A673 (cell line): ENCODE results near the gene ACTR6. TPM values are rescaled to one million over a fixed set of nuclear protein-coding genes. Genes with fewer than 3 reads are reported as not detected.
"Not testable (repeated sequence)": the region's sequence is repeated elsewhere in the genome, so short reads cannot be mapped to it uniquely, and the experiment has no call there.

Source experiments
- BruUV-seq: library from RNA; stranded (reverse); fragments of 400-500 nt; replicated peaks from 2 replicates; lab custom pipeline; 2021; lab: Mats Ljungman, UMichigan
- CTCF ChIA-PET: fragments of 300-600 bp; sonication (Branson Sonifier 250); formaldehyde crosslinking; loops from one replicate; lab custom pipeline; 2022; ENCODE audit warnings: antibody characterized with exemption; lab: Charles Lee
- POLR2A ChIA-PET: fragments of 300-600 bp; sonication (Branson Sonifier 250); formaldehyde crosslinking; loops from one replicate; lab custom pipeline; 2022; ENCODE audit warnings: antibody characterized with exemption; ENCODE audit not compliant: low non-redundant PET; lab: Charles Lee
- DNase-seq: peaks from one replicate; pipeline ENCODE4 v3.0.0-alpha.2; 2015; ENCODE audit warnings: low spot score
- H3K27ac ChIP-seq: fragments of 200-600 bp; sonication (generic); 2 replicates; pipeline ENCODE4 v1.5.1; 2016; ENCODE audit warnings: mixed run types, low read depth, mild to moderate bottlenecking, mixed read lengths, antibody characterized with exemption, low read length; ENCODE audit not compliant: poor library complexity, severe bottlenecking
- H3K27me3 ChIP-seq: fragments of 200-600 bp; sonication (generic); replicated peaks from 2 replicates; pipeline ENCODE4 v1.6.1; 2017; ENCODE audit warnings: mixed run types, low read depth, mild to moderate bottlenecking, mixed read lengths, antibody characterized with exemption, low read length; ENCODE audit not compliant: insufficient read depth, poor library complexity
- H3K36me3 ChIP-seq: fragments of 200-600 bp; sonication (generic); 2 replicates; pipeline ENCODE4 v1.6.1; 2016; ENCODE audit warnings: mixed run types, mild to moderate bottlenecking, mixed read lengths, antibody characterized with exemption, low read length; ENCODE audit not compliant: insufficient read depth, poor library complexity, severe bottlenecking
- H3K4me1 ChIP-seq: fragments of 200-600 bp; sonication (generic); 2 replicates; pipeline ENCODE4 v1.6.1; 2017; ENCODE audit warnings: mixed run types, mild to moderate bottlenecking, mixed read lengths, antibody characterized with exemption, low read length; ENCODE audit not compliant: insufficient read depth, poor library complexity, severe bottlenecking
- H3K4me3 ChIP-seq: fragments of 200-600 bp; sonication (generic); 2 replicates; pipeline ENCODE4 v1.5.1; 2016; ENCODE audit warnings: low read depth, mixed run types, mild to moderate bottlenecking, mixed read lengths, low read length; ENCODE audit not compliant: poor library complexity, severe bottlenecking
- H3K9me3 ChIP-seq: fragments of 200-600 bp; sonication (generic); 2 replicates; pipeline ENCODE4 v1.6.1; 2016; ENCODE audit warnings: mixed run types, low read depth, mild to moderate bottlenecking, mixed read lengths, antibody characterized with exemption, low read length; ENCODE audit not compliant: poor library complexity, severe bottlenecking
- CTCF ChIP-seq: fragments of 300-800, 200-600 bp; sonication (generic); conservative IDR thresholded peaks from 2 replicates; pipeline ENCODE4 v1.5.1; 2017; ENCODE audit warnings: low read depth, mild to moderate bottlenecking, antibody characterized with exemption, low read length, moderate library complexity, mixed read lengths
- EZH2 ChIP-seq: fragments of 200-600 bp; sonication (generic); IDR thresholded peaks from 2 replicates; pipeline ENCODE4 v1.6.1; 2017; ENCODE audit warnings: borderline replicate concordance, low read depth, mild to moderate bottlenecking, mixed read lengths, antibody characterized with exemption, low read length; ENCODE audit not compliant: poor library complexity, severe bottlenecking
- intact Hi-C: fragments of 100-400 bp; cut with micrococcal nuclease; formaldehyde crosslinking; loops from one replicate; pipeline ENCODE4 v1.10.0; 2022; ENCODE audit not compliant: unreplicated experiment
- total RNA-seq: library from RNA; stranded (reverse); gene quantifications from 2 replicates; pipeline ENCODE4 v1.2.3, GENCODE V29; 2021

ACTR6 gene
- total RNA-seq, 1 experiment from 2014 or later, result 36.0 TPM

- intact Hi-C loops, result no loop called here
- POLR2A ChIA-PET, result no interaction called here
- BruUV-seq, result no TSS peak
- Histone ChIP-seq H3K27ac (no peak overlapping the region), H3K4me3 (no peak overlapping the region), H3K36me3 (peaks cover 52% of the 10 kb centered on the region), H3K9me3 (no peaks in the 10 kb centered on the region), H3K4me1 (no peaks in the 10 kb centered on the region), H3K27me3 (no peaks in the 10 kb centered on the region)
- CTCF ChIA-PET, result no interaction called here
- DNase-seq, result no peak
- no peak for TF ChIP-seq CTCF
- TF ChIP-seq EZH2, result no peak
Measured at GRCh38 chr12:100216337-100216736, 15.7 kb downstream of the ACTR6 start.

DNA sequence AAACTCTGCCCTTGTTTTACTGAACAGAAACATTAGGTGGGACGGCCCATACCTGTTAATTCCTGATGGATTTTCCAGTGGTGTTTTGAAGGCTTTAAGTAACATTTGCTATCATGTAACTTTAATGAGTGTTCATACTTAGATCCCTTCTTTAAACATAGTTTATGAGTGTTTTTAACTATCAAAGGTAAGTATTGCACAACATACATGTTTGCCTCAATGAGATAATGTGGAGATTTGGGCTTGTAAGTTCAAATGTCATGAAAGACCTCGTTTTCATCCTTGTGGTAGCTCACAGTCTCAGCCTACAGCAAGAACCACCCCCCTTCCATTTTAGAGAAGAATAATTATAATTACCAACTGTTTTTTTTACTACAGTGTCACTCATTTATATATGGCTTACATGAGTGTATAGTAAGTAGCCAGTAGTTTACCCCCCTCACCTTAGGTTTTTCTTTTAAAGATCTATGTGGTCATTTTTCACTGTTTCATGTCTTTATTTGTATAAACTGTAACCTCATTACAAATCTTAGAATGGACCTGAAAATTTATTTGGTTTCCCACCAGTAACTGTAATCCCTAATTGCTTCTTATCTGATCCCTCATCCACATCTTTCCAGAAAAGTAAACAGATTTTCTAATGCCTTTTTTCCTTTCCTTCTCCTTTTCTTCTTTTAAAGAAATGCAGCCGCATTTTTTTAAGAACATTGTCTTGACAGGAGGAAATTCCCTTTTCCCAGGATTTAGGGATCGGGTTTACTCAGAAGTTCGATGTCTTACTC is 18.9 kb downstream of the ACTR6 start:
- H3K27me3 ChIP-seq, result no peaks in the 10 kb centered on the region
- intact Hi-C loops, result no loop called here
- no TSS peak for BruUV-seq
- no peaks in the 10 kb centered on the region for H3K9me3 ChIP-seq
- H3K4me1 ChIP-seq, result no peaks in the 10 kb centered on the region
- ChIA-PET CTCF (no interaction called here), POLR2A (no interaction called here)
- DNase-seq, result no peak
- H3K36me3 ChIP-seq, result peaks cover 27% of the 10 kb centered on the region
- H3K4me3 ChIP-seq, result no peak overlapping the region
- TF ChIP-seq CTCF (no peak), EZH2 (no peak)
- H3K27ac ChIP-seq, result no peak overlapping the region

- CTCF ChIA-PET, result no interaction called here
- Histone ChIP-seq H3K4me1 (no peaks in the 10 kb centered on the region), H3K27me3 (no peaks in the 10 kb centered on the region), H3K4me3 (no peak overlapping the region), H3K36me3 (peaks cover 19% of the 10 kb centered on the region), H3K27ac (no peak overlapping the region), H3K9me3 (no peaks in the 10 kb centered on the region)
- no peak for DNase-seq
- TF ChIP-seq CTCF, result no peak
- TF ChIP-seq EZH2, result no peak
- POLR2A ChIA-PET, result no interaction called here
- intact Hi-C loops, result no loop called here
- no TSS peak for BruUV-seq
Measured at GRCh38 chr12:100221523-100221922, 20.9 kb downstream of the ACTR6 start.

GRCh38 chr12:100222173-100222572 is 21.6 kb downstream of the ACTR6 start:
- H3K27me3 ChIP-seq, DNase-seq, BruUV-seq, H3K4me3 ChIP-seq, intact Hi-C loops, POLR2A ChIA-PET, H3K4me1 ChIP-seq, H3K9me3 ChIP-seq, CTCF ChIA-PET, H3K27ac ChIP-seq: not testable (repeated sequence)
- peaks cover 19% of the 10 kb centered on the region for H3K36me3 ChIP-seq
